Colon (tissue), 2 donors: Measurements from ENCODE around the gene TJP1.
"Not testable (repeated sequence)": the region's sequence is repeated elsewhere in the genome, so short reads cannot be mapped to it uniquely, and the experiment has no call there.

Source experiments
- FAIRE-seq: peaks from 2 replicates; lab custom pipeline; 2012; peaks lifted over from hg19 to GRCh38; lab: Jason Lieb, UNC
- donor health status: control.
- donor health status: control.

Gene TJP1

DNA sequence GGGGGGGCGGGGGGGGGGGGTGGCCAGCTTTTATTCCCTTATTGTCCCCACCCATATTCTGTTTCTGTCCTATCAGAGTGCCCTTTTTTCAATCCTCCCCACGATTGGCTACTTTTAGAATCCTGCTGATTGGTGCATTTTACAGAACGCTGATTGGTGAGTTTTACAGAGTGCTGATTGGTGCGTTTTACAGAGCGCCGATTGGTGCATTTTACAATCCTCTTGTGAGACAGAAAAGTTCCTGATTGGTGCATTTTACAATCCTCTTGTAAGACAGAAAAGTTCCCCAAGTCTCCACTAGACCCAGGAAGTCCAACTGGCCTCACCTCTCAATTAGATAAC is 164.8 kb downstream of the TJP1 start:
- not testable (repeated sequence) for FAIRE-seq

DNA sequence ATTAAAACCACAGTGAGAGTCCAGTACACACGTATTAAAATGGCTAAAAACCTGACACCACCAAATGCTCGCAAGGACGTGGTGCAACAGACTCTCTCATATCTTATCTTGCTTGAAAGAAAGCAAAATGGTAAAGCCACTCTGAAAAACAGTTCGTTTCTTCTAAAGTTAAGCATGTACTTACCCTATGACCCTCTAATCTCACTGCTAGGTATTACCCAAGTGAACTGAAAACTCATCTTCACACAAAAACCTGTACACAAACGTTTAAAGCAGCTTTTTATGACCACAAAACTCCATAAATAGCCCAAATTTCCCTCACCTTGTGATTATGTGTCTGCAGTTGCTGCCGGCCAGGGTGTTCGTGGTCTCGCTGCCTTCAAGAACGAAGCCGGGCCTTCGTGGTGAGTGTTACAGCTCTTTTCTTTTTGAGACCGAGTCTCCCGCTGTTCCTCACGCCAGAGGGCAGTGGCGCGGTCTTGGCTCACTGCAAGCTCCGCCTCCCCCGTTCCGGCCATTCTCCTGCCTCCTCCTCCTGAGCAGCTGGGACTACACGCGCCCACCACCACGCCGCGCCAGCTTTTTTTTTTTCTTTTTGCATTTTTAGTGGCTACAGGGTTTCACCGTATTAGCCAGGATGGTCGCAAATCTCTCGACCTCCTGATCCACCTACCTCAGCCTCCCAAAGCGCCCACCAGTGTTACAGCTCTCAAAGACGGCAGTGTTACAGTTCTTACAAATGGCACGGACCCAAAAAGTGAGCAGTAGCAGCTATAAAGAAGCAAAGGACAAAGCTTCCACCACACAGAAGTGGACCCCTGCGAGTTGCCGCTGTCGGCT is 165.4 kb downstream of the TJP1 start:
- FAIRE-seq, result no peak

DNA sequence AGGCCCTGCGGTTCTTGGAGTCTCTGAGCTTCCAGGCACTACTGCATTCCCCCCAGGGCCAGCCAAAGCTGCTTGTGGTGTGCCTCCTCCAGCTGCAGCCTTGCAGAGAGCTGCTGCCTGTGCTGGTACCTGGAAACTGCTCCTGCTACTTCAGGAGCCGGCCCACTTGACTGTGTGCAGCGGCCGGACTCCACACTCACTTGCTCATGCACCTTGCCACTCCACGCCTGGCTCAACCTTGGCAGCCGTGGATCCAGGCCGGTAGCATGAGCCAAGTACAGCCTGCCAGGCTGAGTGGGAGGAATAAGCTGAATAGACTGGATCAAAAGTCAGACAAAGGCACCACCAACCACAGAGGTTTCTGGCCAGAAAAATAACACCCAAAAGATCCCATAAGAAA is 169.7 kb downstream of the TJP1 start:
- FAIRE-seq, result no peak

DNA sequence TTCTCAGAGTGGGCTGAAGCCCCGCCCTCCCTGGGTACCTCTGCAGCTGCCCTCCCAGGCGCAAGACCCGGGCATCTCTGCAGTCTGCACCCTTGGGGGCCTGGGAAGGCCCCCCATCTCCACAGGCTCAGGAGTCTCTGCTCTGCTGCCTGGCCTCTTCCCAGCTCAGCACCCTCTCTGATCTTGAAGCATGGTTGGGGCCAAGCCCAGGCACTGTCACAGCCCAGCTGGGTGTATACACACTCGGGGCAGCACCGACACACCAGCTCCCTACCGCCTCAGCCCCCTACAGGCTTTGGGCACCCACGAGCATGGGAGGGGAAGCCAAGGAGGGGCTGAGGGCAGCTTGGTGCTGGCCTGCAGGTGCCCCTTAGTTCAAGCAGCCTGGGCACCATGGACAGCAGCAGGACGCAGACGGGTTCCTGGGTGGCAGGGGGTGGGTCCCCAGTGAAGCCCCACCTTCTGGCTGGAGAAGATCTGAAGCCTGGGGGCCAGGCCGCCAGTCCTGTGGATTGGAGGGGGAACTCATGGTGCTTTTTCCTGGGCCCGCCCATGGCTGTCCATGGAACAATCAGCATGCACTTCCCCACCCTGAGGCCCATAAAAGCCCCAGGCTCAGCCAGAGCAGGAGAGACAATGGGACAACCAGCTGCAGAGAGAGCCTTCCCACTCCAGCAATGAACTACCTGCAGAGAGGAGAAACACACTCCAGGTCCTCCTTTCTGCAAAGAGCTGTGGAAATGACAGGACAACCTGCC is 170.6 kb downstream of the TJP1 start:
- no peak for FAIRE-seq
